ENCODE results near the gene FBXW7. TPM values are rescaled to one million over a fixed set of nuclear protein-coding genes. Genes with fewer than 3 reads are reported as not detected.

The FBXW7 gene
- total and polyA plus RNA-seq, 7 donors, result 3.7 to 122 (median 74.9) TPM

DNA sequence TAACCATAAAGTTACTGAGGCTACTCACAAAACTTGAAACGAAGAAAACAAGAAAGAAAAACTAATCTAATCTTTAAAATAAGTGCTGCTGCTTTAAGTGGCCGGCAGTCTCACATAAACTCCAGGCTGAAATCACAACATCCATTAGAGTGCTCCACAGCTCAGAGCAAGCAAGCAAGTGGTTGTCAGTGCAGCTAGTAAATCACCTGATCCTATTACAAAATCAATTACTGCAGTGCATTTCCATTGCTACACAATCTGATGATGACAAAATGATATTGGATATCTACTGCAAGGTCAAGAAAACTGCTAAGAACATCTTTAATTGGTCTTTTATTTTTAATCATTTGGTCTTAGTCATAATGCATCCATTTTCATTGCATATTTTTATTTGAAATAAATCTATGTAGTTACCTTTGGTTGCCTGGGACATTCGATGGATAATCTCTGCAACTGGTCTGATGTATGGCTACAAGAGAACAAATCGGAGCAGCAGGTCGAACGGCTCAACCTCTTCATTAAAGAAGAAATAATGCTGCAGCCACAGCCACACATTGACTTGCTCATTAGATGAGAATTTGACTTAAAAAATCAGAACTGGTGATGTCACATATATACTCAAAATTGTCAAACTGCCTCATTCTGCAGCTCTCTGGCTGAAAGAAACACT, 87.7 kb downstream of the FBXW7 start:
- intact Hi-C loops (cut with DNase I), result no loop called here
- Histone ChIP-seq H3K36me3 (no peaks in the 10 kb centered on the region), H3K27ac (no peak overlapping the region), H3K9me3 (no peaks in the 10 kb centered on the region), H3K4me1 (peaks cover 0 to 5% (median 2%) of the 10 kb centered on the region in 4 donors), H3K27me3 (no peaks in the 10 kb centered on the region), H3K4me3 (no peak overlapping the region)
- 94 to 95% methylated on average over 6 of the region's 6 CpGs for WGBS, 2 donors
- TF ChIP-seq CTCF (IDR thresholded peaks at IDR 0.05), result no peak
- TF ChIP-seq POLR2AphosphoS5 (IDR thresholded peaks at IDR 0.05), result no peak
- TF ChIP-seq POLR2A (IDR thresholded peaks at IDR 0.05), result no peak
- no peak for TF ChIP-seq EP300 (IDR thresholded peaks at IDR 0.05)
- DNase-seq, result no peak

GRCh38 chr4:152443859-152444258, 92.0 kb downstream of the FBXW7 start:
- no peaks in the 10 kb centered on the region for H3K27me3 ChIP-seq
- no peaks in the 10 kb centered on the region for H3K9me3 ChIP-seq
- no peaks in the 10 kb centered on the region for H3K36me3 ChIP-seq
- intact Hi-C loops (cut with DNase I), result no loop called here
- DNase-seq, result no peak
- H3K27ac ChIP-seq, result no peak overlapping the region
- WGBS, 2 donors, result 95 to 96% methylated on average over 3 of the region's 3 CpGs
- H3K4me3 ChIP-seq, result no peak overlapping the region
- peaks cover 0 to 5% (median under 1%) of the 10 kb centered on the region in 4 donors for H3K4me1 ChIP-seq
- TF ChIP-seq EP300 (IDR thresholded peaks at IDR 0.05), result no peak
- no peak for TF ChIP-seq POLR2AphosphoS5 (IDR thresholded peaks at IDR 0.05)
- no peak for TF ChIP-seq CTCF (IDR thresholded peaks at IDR 0.05)
- TF ChIP-seq POLR2A (IDR thresholded peaks at IDR 0.05), result no peak

- H3K27me3 ChIP-seq, result no peaks in the 10 kb centered on the region
- no peak for TF ChIP-seq EP300 (IDR thresholded peaks at IDR 0.05)
- no peak for TF ChIP-seq POLR2A (IDR thresholded peaks at IDR 0.05)
- no peak for TF ChIP-seq CTCF (IDR thresholded peaks at IDR 0.05)
- TF ChIP-seq POLR2AphosphoS5 (IDR thresholded peaks at IDR 0.05), result no peak
- no peaks in the 10 kb centered on the region for H3K4me1 ChIP-seq
- no peaks in the 10 kb centered on the region for H3K9me3 ChIP-seq
- WGBS, 2 donors, result 97 to 99% methylated on average over 7 of the region's 7 CpGs
- intact Hi-C loops (cut with DNase I), result no loop called here
- no peak overlapping the region for H3K4me3 ChIP-seq
- H3K36me3 ChIP-seq, result no peaks in the 10 kb centered on the region
- no peak for DNase-seq
- no peak overlapping the region for H3K27ac ChIP-seq
Observed at GRCh38 chr4:152437561-152437960, 98.3 kb downstream of the FBXW7 start.

- WGBS, 2 donors, result 94 to 95% methylated on average over 2 of the region's 2 CpGs
- Histone ChIP-seq H3K27me3 (no peaks in the 10 kb centered on the region), H3K9me3 (no peaks in the 10 kb centered on the region), H3K4me3 (no peak overlapping the region), H3K27ac (no peak overlapping the region), H3K4me1 (no peaks in the 10 kb centered on the region), H3K36me3 (no peaks in the 10 kb centered on the region)
- TF ChIP-seq EP300 (IDR thresholded peaks at IDR 0.05) (no peak), POLR2A (IDR thresholded peaks at IDR 0.05) (no peak), POLR2AphosphoS5 (IDR thresholded peaks at IDR 0.05) (no peak), CTCF (IDR thresholded peaks at IDR 0.05) (no peak)
- DNase-seq, result no peak
- intact Hi-C loops (cut with DNase I), result no loop called here
Observed at GRCh38 chr4:152436384-152436783, 99.5 kb downstream of the FBXW7 start.

- no peaks in the 10 kb centered on the region for H3K4me1 ChIP-seq
- no peak overlapping the region for H3K27ac ChIP-seq
- TF ChIP-seq POLR2AphosphoS5 (IDR thresholded peaks at IDR 0.05) (no peak), POLR2A (IDR thresholded peaks at IDR 0.05) (no peak), EP300 (IDR thresholded peaks at IDR 0.05) (no peak), CTCF (IDR thresholded peaks at IDR 0.05) (no peak)
- DNase-seq, result no peak
- H3K36me3 ChIP-seq, result no peaks in the 10 kb centered on the region
- no peaks in the 10 kb centered on the region for H3K9me3 ChIP-seq
- WGBS, 2 donors, result 74 to 96% methylated on average over 3 of the region's 3 CpGs
- H3K27me3 ChIP-seq, result no peaks in the 10 kb centered on the region
- no peak overlapping the region for H3K4me3 ChIP-seq
- intact Hi-C loops (cut with DNase I), result no loop called here
Observed at GRCh38 chr4:152434011-152434410, 101.9 kb downstream of the FBXW7 start.

Measured in sigmoid colon (tissue), 7 donors.